ENCODE measurements around the gene HAUS5.

GRCh38 chr19:35661995-35662340 is 49.4 kb downstream of the HAUS5 start:
- no peak for TF ChIP-seq CTCF (IDR thresholded peaks at IDR 0.05)
- no peak for TF ChIP-seq ZFX (IDR thresholded peaks at IDR 0.05; ENCODE audit: borderline replicate concordance)

All from 22Rv1 (cell line).